ENCODE results near the gene TRPC4AP.

TRPC4AP gene, protein sequence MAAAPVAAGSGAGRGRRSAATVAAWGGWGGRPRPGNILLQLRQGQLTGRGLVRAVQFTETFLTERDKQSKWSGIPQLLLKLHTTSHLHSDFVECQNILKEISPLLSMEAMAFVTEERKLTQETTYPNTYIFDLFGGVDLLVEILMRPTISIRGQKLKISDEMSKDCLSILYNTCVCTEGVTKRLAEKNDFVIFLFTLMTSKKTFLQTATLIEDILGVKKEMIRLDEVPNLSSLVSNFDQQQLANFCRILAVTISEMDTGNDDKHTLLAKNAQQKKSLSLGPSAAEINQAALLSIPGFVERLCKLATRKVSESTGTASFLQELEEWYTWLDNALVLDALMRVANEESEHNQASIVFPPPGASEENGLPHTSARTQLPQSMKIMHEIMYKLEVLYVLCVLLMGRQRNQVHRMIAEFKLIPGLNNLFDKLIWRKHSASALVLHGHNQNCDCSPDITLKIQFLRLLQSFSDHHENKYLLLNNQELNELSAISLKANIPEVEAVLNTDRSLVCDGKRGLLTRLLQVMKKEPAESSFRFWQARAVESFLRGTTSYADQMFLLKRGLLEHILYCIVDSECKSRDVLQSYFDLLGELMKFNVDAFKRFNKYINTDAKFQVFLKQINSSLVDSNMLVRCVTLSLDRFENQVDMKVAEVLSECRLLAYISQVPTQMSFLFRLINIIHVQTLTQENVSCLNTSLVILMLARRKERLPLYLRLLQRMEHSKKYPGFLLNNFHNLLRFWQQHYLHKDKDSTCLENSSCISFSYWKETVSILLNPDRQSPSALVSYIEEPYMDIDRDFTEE

GRCh38 chr20:35092524-35093266 is at the start of gene TRPC4AP:
Gene TRPC4AP (minus strand): TSS chr20:35092807. CDS start chr20:35092781, 26 bp downstream.
- DNase-seq (ENCODE audit: insufficient read length, low spot score) (peak; percentile 72), FAIRE-seq (no peak)
- TF ChIP-seq POLR2A (IDR thresholded peaks at IDR 0.05; ENCODE audit: low read depth, low read length): peak; percentile 81

DNA sequence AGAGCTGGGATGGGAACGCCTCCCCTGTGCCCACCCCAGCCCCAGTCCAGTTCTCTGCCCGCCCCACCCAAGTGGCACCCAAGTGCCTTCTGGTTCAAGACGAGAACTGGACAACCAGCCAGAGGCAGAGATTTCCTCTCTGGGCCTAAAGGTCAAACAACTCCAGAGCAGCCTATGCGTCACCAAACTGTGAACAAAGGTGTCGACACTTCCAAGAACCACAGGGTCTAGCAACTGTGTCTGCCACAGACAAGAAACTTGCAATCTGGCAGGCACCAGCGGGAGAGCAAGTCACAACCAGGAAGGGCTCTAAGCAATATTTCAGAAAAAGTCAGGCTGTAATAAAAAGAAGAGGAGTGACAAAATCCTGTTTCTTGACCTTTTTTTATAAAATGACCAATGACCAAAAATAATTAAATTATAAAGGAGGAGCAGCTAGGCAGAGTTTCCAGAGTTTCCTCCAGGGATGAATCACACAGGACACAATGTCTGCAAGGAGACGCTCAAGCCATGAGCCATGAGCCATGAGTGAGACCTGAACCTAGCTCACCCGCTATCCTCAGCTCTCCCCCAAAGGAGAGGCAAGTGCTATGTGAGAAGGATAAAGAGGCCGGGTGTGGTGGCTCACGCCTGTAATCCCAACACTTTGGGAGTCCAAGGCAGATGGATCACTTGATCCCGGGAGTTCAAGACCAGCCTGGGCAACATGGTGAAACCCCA is 43.4 kb upstream of the TRPC4AP start:
- DNase-seq (ENCODE audit: insufficient read length, low spot score): peak; percentile 40
- no peak for TF ChIP-seq POLR2A (IDR thresholded peaks at IDR 0.05; ENCODE audit: low read depth, low read length)
- FAIRE-seq: no peak

- no peak for DNase-seq (ENCODE audit: insufficient read length, low spot score)
- no peak for TF ChIP-seq POLR2A (IDR thresholded peaks at IDR 0.05; ENCODE audit: low read depth, low read length)
- FAIRE-seq: no peak
These were observed 42.3 kb upstream of the TRPC4AP start for GRCh38 chr20:35134880-35135279.

DNA sequence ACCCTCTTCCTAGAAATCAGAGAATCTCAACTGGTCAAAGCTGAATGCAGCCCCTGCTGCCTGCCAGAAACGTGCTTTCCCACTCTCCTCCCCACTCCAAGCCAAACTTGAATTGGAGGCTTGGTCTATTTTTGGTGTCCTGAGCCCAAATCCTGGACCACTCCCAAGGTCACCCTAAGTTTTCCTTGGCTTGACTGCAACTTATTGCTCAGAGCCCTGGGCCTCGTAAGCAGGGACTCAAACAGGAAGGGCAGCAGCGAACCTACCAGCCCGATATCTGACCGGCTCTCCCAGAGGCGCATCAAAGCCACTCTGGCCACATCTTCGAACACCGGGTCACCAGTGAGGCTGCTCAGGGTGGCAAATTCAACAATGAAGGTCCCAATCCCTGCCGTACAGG is 41.9 kb upstream of the TRPC4AP start:
- no peak for FAIRE-seq
- no peak for TF ChIP-seq POLR2A (IDR thresholded peaks at IDR 0.05; ENCODE audit: low read depth, low read length)

GRCh38 chr20:35133735-35134134 is 41.1 kb upstream of the TRPC4AP start:
- no peak for TF ChIP-seq POLR2A (IDR thresholded peaks at IDR 0.05; ENCODE audit: low read depth, low read length)

More for the DNA sequence above, 41.9 kb upstream of the TRPC4AP start:
- DNase-seq (ENCODE audit: insufficient read length, low spot score): no peak

GRCh38 chr20:35133031-35133430 is 40.4 kb upstream of the TRPC4AP start:
- FAIRE-seq (no peak), DNase-seq (ENCODE audit: insufficient read length, low spot score) (no peak)
- TF ChIP-seq POLR2A (IDR thresholded peaks at IDR 0.05; ENCODE audit: low read depth, low read length): no peak

More at GRCh38 chr20:35133735-35134134, 41.1 kb upstream of the TRPC4AP start:
- FAIRE-seq (no peak), DNase-seq (ENCODE audit: insufficient read length, low spot score) (no peak)

GRCh38 chr20:35131934-35132333 is 39.3 kb upstream of the TRPC4AP start:
- no peak for TF ChIP-seq POLR2A (IDR thresholded peaks at IDR 0.05; ENCODE audit: low read depth, low read length)
- no peak for FAIRE-seq
- DNase-seq (ENCODE audit: insufficient read length, low spot score): no peak

DNA sequence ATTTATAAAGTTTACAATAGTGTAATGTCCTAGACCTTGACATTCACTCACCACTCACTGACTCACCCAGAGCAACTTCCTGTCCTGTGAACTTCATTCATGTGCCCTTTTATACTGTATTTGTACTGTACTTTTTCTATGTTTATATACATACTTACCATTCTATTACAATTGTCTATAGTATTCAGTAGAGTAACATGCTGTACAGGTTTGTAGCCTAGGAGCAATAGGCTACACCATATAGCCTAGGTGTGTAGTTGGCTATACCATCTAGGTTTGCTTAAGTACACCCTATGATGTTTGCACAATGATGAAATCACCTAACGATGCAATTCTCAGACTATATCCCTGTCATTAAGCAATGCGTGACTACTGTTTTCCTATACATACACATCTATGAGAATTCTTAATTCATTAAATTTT is 37.1 kb upstream of the TRPC4AP start:
- FAIRE-seq: no peak
- TF ChIP-seq POLR2A (IDR thresholded peaks at IDR 0.05; ENCODE audit: low read depth, low read length): no peak
- DNase-seq (ENCODE audit: insufficient read length, low spot score): no peak

DNA sequence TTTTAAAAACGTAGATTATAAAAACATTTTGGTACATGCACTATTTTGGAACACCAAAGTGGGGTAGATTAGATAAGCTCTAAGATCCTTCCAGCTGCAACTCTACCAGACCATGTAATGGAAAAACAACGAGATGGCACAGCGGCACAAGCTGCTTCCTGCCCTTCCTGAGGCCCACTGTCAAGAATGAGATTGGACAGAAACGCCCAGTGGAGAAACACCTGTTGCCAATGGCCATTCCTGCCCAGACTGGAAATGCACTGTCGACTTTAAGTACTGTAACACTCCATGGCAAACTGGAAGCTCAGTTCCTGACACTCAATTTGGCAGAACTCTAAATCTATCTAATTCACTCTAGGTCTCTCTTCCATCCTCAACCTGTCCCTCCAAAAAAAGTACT is 33.1 kb upstream of the TRPC4AP start:
- DNase-seq (ENCODE audit: insufficient read length, low spot score) (no peak), FAIRE-seq (no peak)
- no peak for TF ChIP-seq POLR2A (IDR thresholded peaks at IDR 0.05; ENCODE audit: low read depth, low read length)

DNA sequence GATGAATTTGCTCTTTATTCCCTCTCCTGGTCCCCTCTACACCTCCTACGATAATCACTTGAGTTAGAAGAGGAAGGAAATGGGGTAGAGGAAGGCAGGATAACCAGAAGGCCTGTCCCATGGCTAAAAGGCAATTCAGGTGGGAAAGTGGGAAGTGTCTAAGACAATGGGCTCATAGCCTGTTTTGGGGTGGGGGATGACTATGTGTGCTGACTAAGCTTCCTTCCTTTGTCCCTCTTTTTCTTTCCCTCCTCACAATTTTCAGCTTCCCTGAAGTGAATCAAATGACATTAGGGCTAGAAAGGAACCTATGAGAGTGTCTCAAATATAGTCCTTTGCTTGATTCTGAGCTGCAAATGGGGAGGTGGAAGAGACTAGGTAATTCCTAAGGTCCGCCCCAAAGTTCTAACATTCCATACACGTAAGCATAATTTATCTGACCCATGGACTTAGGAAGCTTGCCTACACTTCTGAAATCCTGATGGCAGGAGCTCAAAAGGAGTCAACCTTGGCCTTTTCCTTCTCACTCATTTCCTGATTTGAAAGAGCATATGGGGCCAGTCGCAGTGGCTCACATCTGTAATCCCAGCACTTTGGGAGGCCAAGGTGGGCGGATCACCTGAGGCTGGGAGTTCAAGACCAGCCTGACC is 30.3 kb upstream of the TRPC4AP start:
- FAIRE-seq (no peak), DNase-seq (ENCODE audit: insufficient read length, low spot score) (no peak)
- TF ChIP-seq POLR2A (IDR thresholded peaks at IDR 0.05; ENCODE audit: low read depth, low read length): no peak

DNA sequence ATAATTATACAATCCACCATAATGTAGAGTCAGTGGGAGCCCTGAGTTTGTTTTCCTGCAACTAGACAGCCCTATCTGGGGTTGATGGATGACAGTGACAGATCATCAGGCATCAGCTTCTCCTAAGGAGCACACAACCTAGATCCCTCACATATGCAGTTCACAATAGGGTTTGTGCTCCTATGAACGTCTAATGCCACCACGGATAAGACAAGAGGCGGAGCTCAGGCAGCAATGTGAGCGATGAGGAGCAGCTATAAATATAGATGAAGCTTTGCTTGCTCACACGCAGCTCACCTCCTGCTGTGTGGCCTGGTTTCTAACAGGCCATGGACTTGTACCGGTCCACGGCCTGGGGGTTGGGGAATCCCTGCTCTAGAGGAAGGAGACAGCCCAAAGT is 28.6 kb upstream of the TRPC4AP start:
- no peak for TF ChIP-seq POLR2A (IDR thresholded peaks at IDR 0.05; ENCODE audit: low read depth, low read length)
- FAIRE-seq (no peak), DNase-seq (ENCODE audit: insufficient read length, low spot score) (no peak)

DNA sequence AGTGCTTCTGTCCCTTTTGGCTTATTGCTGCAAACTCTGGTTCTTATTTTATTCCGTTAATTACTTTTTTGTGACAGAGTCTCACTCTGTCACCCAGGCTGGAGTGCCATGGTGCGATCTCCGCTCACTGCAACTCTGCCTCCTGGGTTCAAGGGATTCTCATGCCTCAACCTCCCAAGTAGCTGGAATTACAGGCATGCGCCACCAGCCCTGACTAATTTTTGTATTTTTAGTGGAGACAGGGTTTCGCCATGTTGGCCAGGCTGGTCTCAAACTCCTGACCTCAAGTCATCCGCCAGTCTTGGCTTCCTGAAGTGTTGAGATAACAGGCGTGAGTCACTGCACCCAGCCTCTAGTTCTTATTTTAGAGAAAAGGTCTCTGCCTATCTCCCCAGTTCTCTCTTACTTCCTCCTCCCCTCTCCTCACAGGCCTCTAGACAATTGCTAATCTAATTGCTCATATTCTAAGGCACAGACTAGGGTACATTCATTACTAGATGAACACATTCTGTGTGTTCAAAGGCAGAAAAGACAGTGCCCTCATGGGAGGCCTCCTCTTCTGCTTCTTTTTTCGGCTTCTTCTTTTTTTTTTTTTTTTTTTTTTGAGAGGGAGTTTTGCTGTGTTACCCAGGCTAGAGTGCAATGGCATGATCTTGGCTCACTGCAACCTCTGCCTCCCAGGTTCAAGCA is 27.6 kb upstream of the TRPC4AP start:
- DNase-seq (ENCODE audit: insufficient read length, low spot score) (no peak), FAIRE-seq (no peak)
- TF ChIP-seq POLR2A (IDR thresholded peaks at IDR 0.05; ENCODE audit: low read depth, low read length): no peak

Data from H54 (cell line).